ENCODE data around the gene EHF.

- TF ChIP-seq CTCF (IDR thresholded peaks at IDR 0.05; ENCODE audit: control extremely low read depth in 1 of 3, insufficient read depth in 1 of 3, low read depth in 1 of 3, low read length in 3 of 3) (no peak), ATF3 (IDR thresholded peaks at IDR 0.05; ENCODE audit: insufficient read depth, low read depth, low read length) (no peak), FOSL1 (IDR thresholded peaks at IDR 0.05; ENCODE audit: insufficient read depth, low read depth, low read length) (no peak), RFX5 (IDR thresholded peaks at IDR 0.05; ENCODE audit: borderline replicate concordance, low read depth, low read length) (no peak), RNF2 (IDR thresholded peaks at IDR 0.05; ENCODE audit: borderline replicate concordance, low read depth, low read length, missing control alignments, poor library complexity, severe bottlenecking) (no peak), NRF1 (IDR thresholded peaks at IDR 0.05; ENCODE audit: low read depth, low read length) (no peak), RBBP5 (IDR thresholded peaks at IDR 0.05; ENCODE audit: borderline replicate concordance, low read depth, low read length) (no peak), RAD21 (IDR thresholded peaks at IDR 0.05 in 1 of 2, conservative IDR thresholded peaks at IDR 0.05 in 1 of 2; ENCODE audit: low read depth in 2 of 2, low read length in 2 of 2) (no peak), YY1 (IDR thresholded peaks at IDR 0.05; ENCODE audit: low read depth, low read length) (no peak), BCL11A (IDR thresholded peaks at IDR 0.05; ENCODE audit: low read depth in 2 of 2, low read length in 2 of 2) (no peak)
Observed at GRCh38 chr11:34616830-34617504, 3.9 kb upstream of the EHF start.
